ENCODE measurements around the gene ADAR. TPM values are rescaled to one million over a fixed set of nuclear protein-coding genes. Genes with fewer than 3 reads are reported as not detected.
"Not testable (repeated sequence)": the region's sequence is repeated elsewhere in the genome, so short reads cannot be mapped to it uniquely, and the experiment has no call there.

ADAR gene, protein sequence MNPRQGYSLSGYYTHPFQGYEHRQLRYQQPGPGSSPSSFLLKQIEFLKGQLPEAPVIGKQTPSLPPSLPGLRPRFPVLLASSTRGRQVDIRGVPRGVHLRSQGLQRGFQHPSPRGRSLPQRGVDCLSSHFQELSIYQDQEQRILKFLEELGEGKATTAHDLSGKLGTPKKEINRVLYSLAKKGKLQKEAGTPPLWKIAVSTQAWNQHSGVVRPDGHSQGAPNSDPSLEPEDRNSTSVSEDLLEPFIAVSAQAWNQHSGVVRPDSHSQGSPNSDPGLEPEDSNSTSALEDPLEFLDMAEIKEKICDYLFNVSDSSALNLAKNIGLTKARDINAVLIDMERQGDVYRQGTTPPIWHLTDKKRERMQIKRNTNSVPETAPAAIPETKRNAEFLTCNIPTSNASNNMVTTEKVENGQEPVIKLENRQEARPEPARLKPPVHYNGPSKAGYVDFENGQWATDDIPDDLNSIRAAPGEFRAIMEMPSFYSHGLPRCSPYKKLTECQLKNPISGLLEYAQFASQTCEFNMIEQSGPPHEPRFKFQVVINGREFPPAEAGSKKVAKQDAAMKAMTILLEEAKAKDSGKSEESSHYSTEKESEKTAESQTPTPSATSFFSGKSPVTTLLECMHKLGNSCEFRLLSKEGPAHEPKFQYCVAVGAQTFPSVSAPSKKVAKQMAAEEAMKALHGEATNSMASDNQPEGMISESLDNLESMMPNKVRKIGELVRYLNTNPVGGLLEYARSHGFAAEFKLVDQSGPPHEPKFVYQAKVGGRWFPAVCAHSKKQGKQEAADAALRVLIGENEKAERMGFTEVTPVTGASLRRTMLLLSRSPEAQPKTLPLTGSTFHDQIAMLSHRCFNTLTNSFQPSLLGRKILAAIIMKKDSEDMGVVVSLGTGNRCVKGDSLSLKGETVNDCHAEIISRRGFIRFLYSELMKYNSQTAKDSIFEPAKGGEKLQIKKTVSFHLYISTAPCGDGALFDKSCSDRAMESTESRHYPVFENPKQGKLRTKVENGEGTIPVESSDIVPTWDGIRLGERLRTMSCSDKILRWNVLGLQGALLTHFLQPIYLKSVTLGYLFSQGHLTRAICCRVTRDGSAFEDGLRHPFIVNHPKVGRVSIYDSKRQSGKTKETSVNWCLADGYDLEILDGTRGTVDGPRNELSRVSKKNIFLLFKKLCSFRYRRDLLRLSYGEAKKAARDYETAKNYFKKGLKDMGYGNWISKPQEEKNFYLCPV
- total RNA-seq (100 to 1,000 TPM; 240 to 247 TPM), polyA plus RNA-seq (100 to 1,000 TPM in 1 of 2 donors, 10 to 100 TPM in 1; 64.4 to 162 TPM)

DNA sequence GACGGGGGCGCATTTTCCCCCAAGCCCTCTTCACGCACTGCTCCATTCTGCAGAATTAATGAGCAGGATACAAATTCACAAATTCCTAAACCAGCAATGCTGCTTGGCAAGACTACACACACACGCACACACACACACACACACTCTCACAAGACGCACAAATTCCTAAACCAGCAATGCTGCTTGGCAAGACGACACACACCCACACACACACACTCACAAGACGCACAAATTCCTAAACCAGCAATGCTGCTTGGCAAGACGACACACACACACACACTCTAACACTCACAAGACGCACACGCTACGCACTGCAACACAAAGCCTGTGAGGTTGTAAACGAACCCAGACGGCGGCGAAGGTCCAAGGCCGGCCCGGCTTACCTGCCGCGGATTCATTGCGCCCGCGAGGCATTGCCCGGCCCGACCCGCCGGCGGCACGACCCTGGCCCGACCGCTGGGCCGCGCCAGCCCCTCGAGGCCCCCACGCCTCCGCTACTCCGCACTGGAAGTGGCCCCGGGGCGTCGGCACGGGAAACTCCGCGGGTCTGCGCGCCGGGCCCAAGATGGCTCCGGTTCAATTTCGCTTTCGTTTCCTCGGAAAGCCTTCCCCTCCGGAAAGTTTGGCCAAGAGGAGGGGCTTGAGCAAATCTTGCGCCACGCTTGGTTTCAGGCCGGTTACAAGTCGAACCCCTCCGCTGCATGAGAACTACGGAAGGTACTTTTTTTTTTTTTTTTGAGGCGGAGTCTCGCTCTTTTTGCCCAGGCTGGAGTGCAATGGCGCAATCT is at the start of gene ADAR:
Gene ADAR, minus strand, starts transcription at position 578 of the 788 bp plus-strand sequence. Its CDS starts 180 bp downstream, at position 398.
- peaks cover 8 to 44% of the 10 kb centered on the region in 2 donors for H3K36me3 Mint-ChIP-seq
- intact Hi-C loops (cut with micrococcal nuclease): loop anchor here (1.0 to 5.0 kb wide), 4 partner anchors 50 to 937 kb away; partner anchors contain the start of genes IL6R, ILF2, PMVK and UBE2Q1

DNA sequence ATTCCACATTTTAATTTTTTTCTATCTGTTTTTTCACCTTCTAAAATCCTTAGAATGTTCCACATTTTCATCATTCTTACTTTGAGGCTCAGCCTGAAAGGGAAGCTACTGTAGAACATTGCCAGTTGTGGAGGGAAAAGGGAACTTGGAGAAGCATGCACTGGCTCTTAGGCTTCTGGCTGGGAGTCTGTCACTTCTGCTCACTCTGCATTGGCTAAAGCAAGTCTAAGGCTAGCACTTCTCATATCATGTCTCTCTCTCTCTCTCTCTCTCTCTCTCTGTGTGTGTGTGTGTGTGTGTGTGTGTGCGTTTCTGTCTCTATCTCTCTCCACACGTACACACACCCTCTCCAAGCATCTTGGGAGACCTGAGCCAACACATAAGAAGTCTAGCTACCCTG is 49.6 kb upstream of the ADAR start:
- DNase-seq: no peak
- Mint-ChIP-seq H3K9me3 (no peaks in the 10 kb centered on the region), H3K4me1 (no peaks in the 10 kb centered on the region), H3K4me3 (no peak overlapping the region), H3K27me3 (peaks cover 7 to 24% of the 10 kb centered on the region in 2 donors), H3K36me3 (no peaks in the 10 kb centered on the region), H3K27ac (no peak overlapping the region)
- Histone ChIP-seq H3K4me3 (ENCODE audit: low read length in 2 of 2) (no peak overlapping the region), H3K9me3 (ENCODE audit: control insufficient read depth in 1 of 2, low read length in 2 of 2) (no peaks in the 10 kb centered on the region), H3K27ac (ENCODE audit: low read depth, low read length) (no peak overlapping the region), H3K4me1 (ENCODE audit: insufficient read depth, low read length) (no peaks in the 10 kb centered on the region), H3K27me3 (ENCODE audit: insufficient read depth, low read length) (peaks cover 5% of the 10 kb centered on the region), H3K36me3 (ENCODE audit: insufficient read depth, low read length) (no peaks in the 10 kb centered on the region)
- intact Hi-C loops (cut with micrococcal nuclease): no loop called here
- POLR2A ChIA-PET (ENCODE audit: partially characterized antibody): no interaction called here
- CTCF ChIA-PET (ENCODE audit: partially characterized antibody): no interaction called here

More for the DNA sequence above, at the start of gene ADAR:
- Mint-ChIP-seq H3K27me3 (no peaks in the 10 kb centered on the region), H3K27ac (peak within 1 kb of the TSS; percentile 93 to 100 (median 98)), H3K4me1 (peaks cover 51 to 87% (median 63%) of the 10 kb centered on the region in 4 donors), H3K4me3 (peak within 1 kb of the TSS; percentile 93 to 99 (median 98)), H3K9me3 (peaks cover 0 to 3% (median 0%) of the 10 kb centered on the region in 8 donors)
- DNase-seq: peak; percentile 89 to 96 (median 93)
- H3K36me3 ChIP-seq (ENCODE audit: insufficient read depth, low read length): no peaks in the 10 kb centered on the region
- no peaks in the 10 kb centered on the region for H3K27me3 ChIP-seq (ENCODE audit: insufficient read depth, low read length)
- peak within 1 kb of the TSS; percentile 80 to 94 for H3K4me3 ChIP-seq (ENCODE audit: low read length in 2 of 2)
- CTCF ChIA-PET (ENCODE audit: partially characterized antibody): interaction anchor here (0.8 to 2.5 kb wide), 5 partner anchors 48 to 521 kb away, joined by 3 to 8 read pairs (median 4); partner anchors contain the start of gene PMVK
- POLR2A ChIA-PET (ENCODE audit: partially characterized antibody): interaction anchor here (0.6 to 3.2 kb wide), 13 partner anchors 9 to 348 kb away, joined by 3 to 49 read pairs (median 5); partner anchors contain the start of genes CHRNB2, PBXIP1 and PMVK
- no peaks in the 10 kb centered on the region for H3K9me3 ChIP-seq (ENCODE audit: control insufficient read depth in 1 of 2, low read length in 2 of 2)
- H3K4me1 ChIP-seq (ENCODE audit: insufficient read depth, low read length): peaks cover 58% of the 10 kb centered on the region
- H3K27ac ChIP-seq (ENCODE audit: low read depth, low read length): peak within 1 kb of the TSS; percentile 97

DNA sequence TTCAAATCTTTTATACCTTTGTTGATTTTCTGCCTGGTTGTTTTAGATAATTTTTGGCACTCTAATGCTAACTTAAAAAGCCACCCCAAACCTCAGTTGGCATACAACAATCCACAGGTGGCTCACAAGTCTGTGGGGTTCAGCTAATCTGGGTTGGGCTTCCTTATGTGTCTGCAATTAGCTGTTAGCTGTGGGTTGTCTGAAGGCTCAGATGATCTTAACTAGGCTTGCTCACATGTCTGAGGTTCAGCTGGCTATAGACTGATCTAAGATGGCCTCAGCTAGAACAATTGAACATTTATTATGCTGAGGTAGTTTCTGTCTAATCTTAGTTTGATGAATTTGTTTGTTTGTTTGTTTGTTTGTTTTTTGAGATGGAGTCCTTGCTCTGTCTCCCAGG is 44.9 kb upstream of the ADAR start:
- H3K36me3 Mint-ChIP-seq: no peaks in the 10 kb centered on the region
- Histone ChIP-seq H3K9me3 (ENCODE audit: control insufficient read depth in 1 of 2, low read length in 2 of 2) (no peaks in the 10 kb centered on the region), H3K4me1 (ENCODE audit: insufficient read depth, low read length) (no peaks in the 10 kb centered on the region), H3K27me3 (ENCODE audit: insufficient read depth, low read length) (peaks cover 5% of the 10 kb centered on the region), H3K36me3 (ENCODE audit: insufficient read depth, low read length) (no peaks in the 10 kb centered on the region), H3K4me3 (ENCODE audit: low read length in 2 of 2) (no peak overlapping the region), H3K27ac (ENCODE audit: low read depth, low read length) (no peak overlapping the region)
- peaks cover 1 to 10% of the 10 kb centered on the region in 2 donors for H3K27me3 Mint-ChIP-seq
- DNase-seq: no peak
- ChIA-PET CTCF (ENCODE audit: partially characterized antibody) (no interaction called here), POLR2A (ENCODE audit: partially characterized antibody) (no interaction called here)
- H3K4me3 Mint-ChIP-seq: no peak overlapping the region
- intact Hi-C loops (cut with micrococcal nuclease): no loop called here
- H3K9me3 Mint-ChIP-seq: no peaks in the 10 kb centered on the region
- H3K27ac Mint-ChIP-seq: no peak overlapping the region
- H3K4me1 Mint-ChIP-seq: no peaks in the 10 kb centered on the region

DNA sequence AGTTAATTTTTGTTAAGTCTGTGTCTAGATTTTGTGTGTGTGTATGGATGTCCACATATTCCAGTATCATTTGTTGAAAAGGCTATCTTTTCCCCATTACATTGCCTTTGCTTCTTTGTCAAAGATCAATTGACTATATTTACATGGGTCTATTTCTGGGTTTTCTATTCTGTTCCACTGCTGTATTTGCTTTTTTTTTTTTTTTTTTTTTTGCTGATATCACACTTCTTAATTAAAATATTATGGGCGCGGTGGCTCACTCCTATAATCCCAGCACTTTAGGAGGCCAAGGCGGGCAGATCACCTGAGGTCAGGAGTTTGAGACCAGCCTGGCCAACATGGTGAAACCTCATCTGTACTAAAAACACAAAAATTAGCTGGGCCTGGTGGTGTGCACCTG is 36.7 kb upstream of the ADAR start:
- POLR2A ChIA-PET (ENCODE audit: partially characterized antibody); H3K9me3 ChIP-seq (ENCODE audit: control insufficient read depth in 1 of 2, low read length in 2 of 2); H3K27me3 ChIP-seq (ENCODE audit: insufficient read depth, low read length); H3K4me1 Mint-ChIP-seq; H3K4me3 Mint-ChIP-seq; H3K4me1 ChIP-seq (ENCODE audit: insufficient read depth, low read length); intact Hi-C loops (cut with micrococcal nuclease); H3K4me3 ChIP-seq (ENCODE audit: low read length in 2 of 2); CTCF ChIA-PET (ENCODE audit: partially characterized antibody); H3K27ac ChIP-seq (ENCODE audit: low read depth, low read length); H3K36me3 Mint-ChIP-seq; H3K36me3 ChIP-seq (ENCODE audit: insufficient read depth, low read length); DNase-seq; H3K27me3 Mint-ChIP-seq; H3K27ac Mint-ChIP-seq; H3K9me3 Mint-ChIP-seq: not testable (repeated sequence)

DNA sequence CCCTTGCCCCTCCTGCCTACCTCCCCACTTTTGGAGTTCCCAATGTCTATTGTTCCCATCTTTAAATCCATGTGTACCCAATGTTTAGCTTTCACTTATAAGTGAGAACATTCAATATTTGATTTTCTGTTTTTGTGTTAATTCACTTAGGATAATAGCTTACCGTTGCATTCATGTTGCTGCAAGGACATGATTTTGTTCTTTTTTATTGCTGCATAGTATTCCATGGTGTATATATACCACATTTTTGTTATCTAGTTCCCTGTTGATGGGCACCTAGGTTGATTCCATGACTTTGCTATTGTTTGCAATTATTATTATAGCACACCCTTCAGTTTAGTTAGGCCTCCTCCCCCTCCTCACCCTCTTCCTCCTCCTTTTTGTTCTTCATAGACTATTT is 33.5 kb upstream of the ADAR start:
- H3K36me3 Mint-ChIP-seq: no peaks in the 10 kb centered on the region
- ChIA-PET POLR2A (ENCODE audit: partially characterized antibody) (interaction anchor here (1.0 kb wide), 1 partner anchor 13 kb away, joined by 3 read pairs; no protein-coding TSS in a partner anchor), CTCF (ENCODE audit: partially characterized antibody) (interaction anchor here (2.2 kb wide), 1 partner anchor 29 kb away, joined by 6 read pairs; no protein-coding TSS in a partner anchor)
- H3K27me3 Mint-ChIP-seq: peaks cover 4 to 7% of the 10 kb centered on the region in 2 donors
- Histone ChIP-seq H3K4me3 (ENCODE audit: low read length in 2 of 2) (no peak overlapping the region), H3K27ac (ENCODE audit: low read depth, low read length) (no peak overlapping the region), H3K36me3 (ENCODE audit: insufficient read depth, low read length) (no peaks in the 10 kb centered on the region), H3K9me3 (ENCODE audit: control insufficient read depth in 1 of 2, low read length in 2 of 2) (no peaks in the 10 kb centered on the region), H3K27me3 (ENCODE audit: insufficient read depth, low read length) (peaks cover 5% of the 10 kb centered on the region), H3K4me1 (ENCODE audit: insufficient read depth, low read length) (no peaks in the 10 kb centered on the region)
- intact Hi-C loops (cut with micrococcal nuclease): no loop called here
- H3K27ac Mint-ChIP-seq: no peak overlapping the region
- no peak for DNase-seq
- H3K4me1 Mint-ChIP-seq: no peaks in the 10 kb centered on the region
- peaks cover 3 to 10% (median 7%) of the 10 kb centered on the region in 8 donors for H3K9me3 Mint-ChIP-seq
- H3K4me3 Mint-ChIP-seq: peak overlapping the region in 1 of 8 donors; percentile 9

DNA sequence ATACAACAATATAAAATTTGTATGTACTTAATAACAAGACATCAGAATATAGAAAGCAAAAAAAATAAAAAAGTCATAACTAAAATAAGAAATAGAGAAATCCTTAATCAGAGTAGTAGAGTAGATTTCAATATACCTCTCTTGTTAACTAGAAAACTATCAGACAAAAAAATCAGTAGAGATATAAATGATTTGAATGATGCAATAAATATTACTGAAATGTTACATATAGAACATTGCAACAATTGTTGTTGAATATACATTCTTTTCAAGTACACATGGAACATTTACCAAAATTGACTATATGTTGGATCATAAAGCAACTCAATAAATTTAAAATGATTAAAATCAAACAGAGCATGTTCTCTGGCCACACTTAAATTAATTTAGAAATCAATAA is 31.9 kb upstream of the ADAR start:
- intact Hi-C loops (cut with micrococcal nuclease): no loop called here
- H3K36me3 ChIP-seq (ENCODE audit: insufficient read depth, low read length): no peaks in the 10 kb centered on the region
- H3K27ac ChIP-seq (ENCODE audit: low read depth, low read length): no peak overlapping the region
- peaks cover 3 to 14% (median 8%) of the 10 kb centered on the region in 8 donors for H3K9me3 Mint-ChIP-seq
- H3K4me1 Mint-ChIP-seq: no peaks in the 10 kb centered on the region
- no peak overlapping the region for H3K27ac Mint-ChIP-seq
- H3K4me3 ChIP-seq (ENCODE audit: low read length in 2 of 2): no peak overlapping the region
- H3K9me3 ChIP-seq (ENCODE audit: control insufficient read depth in 1 of 2, low read length in 2 of 2): no peaks in the 10 kb centered on the region
- no peaks in the 10 kb centered on the region for H3K36me3 Mint-ChIP-seq
- peaks cover 15% of the 10 kb centered on the region for H3K27me3 ChIP-seq (ENCODE audit: insufficient read depth, low read length)
- ChIA-PET POLR2A (ENCODE audit: partially characterized antibody) (no interaction called here), CTCF (ENCODE audit: partially characterized antibody) (interaction anchor here (2.2 kb wide), 1 partner anchor 30 kb away, joined by 6 read pairs; no protein-coding TSS in a partner anchor)
- no peaks in the 10 kb centered on the region for H3K4me1 ChIP-seq (ENCODE audit: insufficient read depth, low read length)
- H3K27me3 Mint-ChIP-seq: peaks cover 18 to 20% of the 10 kb centered on the region in 2 donors
- no peak for DNase-seq
- no peak overlapping the region for H3K4me3 Mint-ChIP-seq
